ENCODE results near the gene PRUNE1. TPM values are rescaled to one million over a fixed set of nuclear protein-coding genes. Genes with fewer than 3 reads are reported as not detected.

The PRUNE1 gene
- total RNA-seq, 4 donors from 2014 or later, result 8.9 to 21.0 (median 15.9) TPM

DNA sequence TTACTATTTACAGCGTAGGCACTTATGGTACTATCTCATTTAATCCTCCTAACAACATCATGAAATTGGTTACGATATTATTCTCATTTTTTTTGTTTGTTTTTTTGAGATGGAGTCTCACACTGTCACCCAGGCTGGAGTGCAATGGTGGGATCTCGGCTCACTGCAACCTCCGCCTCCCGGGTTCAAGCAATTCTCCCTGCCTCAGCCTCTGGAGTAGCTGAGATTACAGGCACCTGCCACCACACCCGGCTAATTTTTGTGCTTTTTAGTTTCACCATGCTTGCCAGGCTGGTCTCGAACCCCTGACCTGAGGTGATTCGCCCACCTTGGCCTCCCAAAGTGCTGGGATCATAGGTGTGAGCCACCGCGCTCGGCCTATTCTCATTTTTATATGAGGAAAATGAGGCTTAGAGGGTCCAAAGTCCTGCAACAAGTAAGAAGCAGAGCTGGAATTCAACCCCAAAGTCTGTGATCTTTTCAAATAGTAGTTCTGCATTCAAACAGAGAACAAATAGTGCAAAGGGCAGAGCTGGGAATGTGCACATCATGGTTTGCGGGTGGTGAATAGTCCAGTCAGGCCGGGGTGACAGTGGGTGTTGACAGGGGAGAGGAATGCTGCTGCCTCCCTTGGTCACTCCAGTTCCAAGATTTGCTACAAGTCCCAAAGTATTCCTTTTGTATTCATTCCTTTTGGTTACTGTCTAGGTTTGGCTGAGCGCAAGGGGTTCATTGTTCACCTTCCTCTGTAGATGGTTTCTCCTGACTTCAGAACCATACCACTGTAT, 4.6 kb downstream of the PRUNE1 start:
- H3K4me1 ChIP-seq, result peaks cover 8 to 49% (median 15%) of the 10 kb centered on the region in 3 donors
- peaks cover 0 to 27% (median 0%) of the 10 kb centered on the region in 3 donors for H3K36me3 ChIP-seq
- H3K9me3 ChIP-seq, result no peaks in the 10 kb centered on the region
- TF ChIP-seq, protein P1, sequence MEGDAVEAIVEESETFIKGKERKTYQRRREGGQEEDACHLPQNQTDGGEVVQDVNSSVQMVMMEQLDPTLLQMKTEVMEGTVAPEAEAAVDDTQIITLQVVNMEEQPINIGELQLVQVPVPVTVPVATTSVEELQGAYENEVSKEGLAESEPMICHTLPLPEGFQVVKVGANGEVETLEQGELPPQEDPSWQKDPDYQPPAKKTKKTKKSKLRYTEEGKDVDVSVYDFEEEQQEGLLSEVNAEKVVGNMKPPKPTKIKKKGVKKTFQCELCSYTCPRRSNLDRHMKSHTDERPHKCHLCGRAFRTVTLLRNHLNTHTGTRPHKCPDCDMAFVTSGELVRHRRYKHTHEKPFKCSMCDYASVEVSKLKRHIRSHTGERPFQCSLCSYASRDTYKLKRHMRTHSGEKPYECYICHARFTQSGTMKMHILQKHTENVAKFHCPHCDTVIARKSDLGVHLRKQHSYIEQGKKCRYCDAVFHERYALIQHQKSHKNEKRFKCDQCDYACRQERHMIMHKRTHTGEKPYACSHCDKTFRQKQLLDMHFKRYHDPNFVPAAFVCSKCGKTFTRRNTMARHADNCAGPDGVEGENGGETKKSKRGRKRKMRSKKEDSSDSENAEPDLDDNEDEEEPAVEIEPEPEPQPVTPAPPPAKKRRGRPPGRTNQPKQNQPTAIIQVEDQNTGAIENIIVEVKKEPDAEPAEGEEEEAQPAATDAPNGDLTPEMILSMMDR (IDR thresholded peaks at IDR 0.05), result no peak
- WGBS, 2 donors, result 92 to 95% methylated on average over 13 to 14 of the region's 14 CpGs
- no peak overlapping the region for H3K4me3 ChIP-seq
- H3K27me3 ChIP-seq, result no peaks in the 10 kb centered on the region
- no peak overlapping the region for H3K27ac ChIP-seq
- no peak for DNase-seq
- intact Hi-C loops (cut with DNase I), result no loop called here

GRCh38 chr1:151013518-151013917, 5.3 kb downstream of the PRUNE1 start:
- Histone ChIP-seq H3K36me3 (peaks cover 0 to 33% (median 0%) of the 10 kb centered on the region in 3 donors), H3K27me3 (no peaks in the 10 kb centered on the region), H3K4me3 (no peak overlapping the region), H3K4me1 (peaks cover 8 to 46% (median 14%) of the 10 kb centered on the region in 3 donors), H3K27ac (no peak overlapping the region), H3K9me3 (no peaks in the 10 kb centered on the region)
- intact Hi-C loops (cut with DNase I), result no loop called here
- DNase-seq, result no peak
- no peak for TF ChIP-seq POLR2A (IDR thresholded peaks at IDR 0.05)
- TF ChIP-seq, protein P1 (IDR thresholded peaks at IDR 0.05), result no peak
- 63 to 65% methylated on average over 2 of the region's 2 CpGs for WGBS, 2 donors

- intact Hi-C loops (cut with DNase I), result loop anchor here (10.0 kb wide), 1 partner anchor 110 kb away; no protein-coding TSS in a partner anchor
- H3K4me1 ChIP-seq, result peaks cover 0 to 8% (median 3%) of the 10 kb centered on the region in 3 donors
- WGBS, 2 donors, result 24 to 29% methylated on average over 2 to 4 of the region's 6 CpGs
- peak overlapping the region in 1 of 4 donors; percentile 30 for H3K27ac ChIP-seq
- peaks cover 0 to 90% (median 10%) of the 10 kb centered on the region in 3 donors for H3K36me3 ChIP-seq
- H3K9me3 ChIP-seq, result no peaks in the 10 kb centered on the region
- no peak for DNase-seq
- no peak overlapping the region for H3K4me3 ChIP-seq
- TF ChIP-seq, protein P1 (IDR thresholded peaks at IDR 0.05), result peak; percentile 69 to 85 (median 76)
- TF ChIP-seq POLR2A (IDR thresholded peaks at IDR 0.05), result no peak
- no peaks in the 10 kb centered on the region for H3K27me3 ChIP-seq
These were observed 16.4 kb downstream of the PRUNE1 start for GRCh38 chr1:151024540-151025146.

DNA sequence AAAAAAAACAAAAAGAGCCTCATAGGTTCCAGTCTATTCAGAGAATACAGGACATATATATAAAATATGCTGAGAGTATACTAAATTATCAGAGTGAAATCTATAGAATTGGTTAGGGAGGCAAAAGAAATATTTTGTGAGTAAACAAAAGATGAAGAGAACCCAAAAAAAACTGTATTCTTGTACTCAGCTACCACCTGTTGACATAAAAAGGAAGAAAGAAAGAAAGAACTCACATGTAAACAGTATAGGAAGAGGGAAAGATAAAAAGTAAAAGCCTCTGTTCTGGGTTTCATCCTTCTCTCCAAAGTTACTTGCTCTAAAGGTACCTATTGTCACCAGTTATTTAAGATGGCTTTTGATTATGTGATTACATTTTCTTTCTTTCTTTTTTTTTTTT, 18.2 kb downstream of the PRUNE1 start:
- H3K27ac ChIP-seq, result no peak overlapping the region
- H3K27me3 ChIP-seq, result no peaks in the 10 kb centered on the region
- no peak for DNase-seq
- peaks cover 4 to 91% (median 10%) of the 10 kb centered on the region in 3 donors for H3K36me3 ChIP-seq
- intact Hi-C loops (cut with DNase I), result loop anchor here (10.0 kb wide), 1 partner anchor 108 kb away; no protein-coding TSS in a partner anchor
- H3K4me1 ChIP-seq, result peaks cover 0 to 8% (median 3%) of the 10 kb centered on the region in 3 donors
- H3K4me3 ChIP-seq, result no peak overlapping the region
- TF ChIP-seq, protein P1 (IDR thresholded peaks at IDR 0.05), result no peak
- no peak for TF ChIP-seq POLR2A (IDR thresholded peaks at IDR 0.05)
- H3K9me3 ChIP-seq, result no peaks in the 10 kb centered on the region

GRCh38 chr1:151032164-151032563, 23.9 kb downstream of the PRUNE1 start:
- 92 to 99% methylated on average over 8 of the region's 8 CpGs for WGBS, 2 donors

More at GRCh38 chr1:151032164-151032563, 23.9 kb downstream of the PRUNE1 start:
- TF ChIP-seq, protein P1 (IDR thresholded peaks at IDR 0.05), result no peak
- TF ChIP-seq POLR2A (IDR thresholded peaks at IDR 0.05), result no peak
- no peaks in the 10 kb centered on the region for H3K9me3 ChIP-seq
- H3K4me1 ChIP-seq, result peaks cover 0 to 32% (median 0%) of the 10 kb centered on the region in 3 donors
- peaks cover 3 to 80% (median 4%) of the 10 kb centered on the region in 3 donors for H3K36me3 ChIP-seq
- intact Hi-C loops (cut with DNase I), result no loop called here
- H3K27ac ChIP-seq, result no peak overlapping the region
- H3K4me3 ChIP-seq, result no peak overlapping the region
- no peaks in the 10 kb centered on the region for H3K27me3 ChIP-seq
- no peak for DNase-seq
